NCI-H1436 treated with DMSO at 0.1 percent for 48 hours (cell line): ENCODE measurements around the gene UBE2D2.

Experiments used
- DNase-seq: peaks from one replicate; lab custom pipeline; 2025; lab: John Stamatoyannopoulos, UW

Gene UBE2D2

DNA sequence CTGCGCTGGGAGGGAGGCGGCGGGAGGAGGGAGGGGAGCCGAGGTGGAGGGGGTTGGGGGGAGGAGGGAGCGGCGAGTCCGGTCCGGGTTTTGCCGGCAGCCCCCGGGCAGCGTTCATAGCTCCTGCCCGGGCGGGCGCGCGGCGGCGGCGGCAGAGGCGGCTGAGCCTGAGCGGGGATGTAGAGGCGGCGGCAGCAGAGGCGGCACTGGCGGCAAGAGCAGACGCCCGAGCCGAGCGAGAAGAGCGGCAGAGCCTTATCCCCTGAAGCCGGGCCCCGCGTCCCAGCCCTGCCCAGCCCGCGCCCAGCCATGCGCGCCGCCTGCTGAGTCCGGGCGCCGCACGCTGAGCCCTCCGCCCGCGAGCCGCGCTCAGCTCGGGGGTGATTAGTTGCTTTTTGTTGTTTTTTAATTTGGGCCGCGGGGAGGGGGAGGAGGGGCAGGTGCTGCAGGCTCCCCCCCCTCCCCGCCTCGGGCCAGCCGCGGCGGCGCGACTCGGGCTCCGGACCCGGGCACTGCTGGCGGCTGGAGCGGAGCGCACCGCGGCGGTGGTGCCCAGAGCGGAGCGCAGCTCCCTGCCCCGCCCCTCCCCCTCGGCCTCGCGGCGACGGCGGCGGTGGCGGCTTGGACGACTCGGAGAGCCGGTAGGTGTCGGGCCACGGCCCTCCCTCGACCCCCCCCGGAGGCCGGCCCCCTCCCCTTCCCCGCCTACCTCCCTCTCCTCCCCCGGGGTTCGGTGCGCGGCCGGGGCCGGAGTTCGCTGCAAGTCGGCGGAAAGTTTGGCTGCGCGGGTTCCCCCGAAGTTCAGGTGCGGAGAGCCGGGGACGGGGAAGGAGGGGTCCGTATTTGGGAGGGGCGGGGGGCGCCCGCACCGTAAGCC, 87.3 kb downstream of the UBE2D2 start, which contains the start of gene CXXC5:
CXXC5 (plus strand) TSS at position 145 of the 877 bp plus-strand sequence. CDS start 32,175 bp downstream, outside the sequence.
- DNase-seq: peak; percentile 12

DNA sequence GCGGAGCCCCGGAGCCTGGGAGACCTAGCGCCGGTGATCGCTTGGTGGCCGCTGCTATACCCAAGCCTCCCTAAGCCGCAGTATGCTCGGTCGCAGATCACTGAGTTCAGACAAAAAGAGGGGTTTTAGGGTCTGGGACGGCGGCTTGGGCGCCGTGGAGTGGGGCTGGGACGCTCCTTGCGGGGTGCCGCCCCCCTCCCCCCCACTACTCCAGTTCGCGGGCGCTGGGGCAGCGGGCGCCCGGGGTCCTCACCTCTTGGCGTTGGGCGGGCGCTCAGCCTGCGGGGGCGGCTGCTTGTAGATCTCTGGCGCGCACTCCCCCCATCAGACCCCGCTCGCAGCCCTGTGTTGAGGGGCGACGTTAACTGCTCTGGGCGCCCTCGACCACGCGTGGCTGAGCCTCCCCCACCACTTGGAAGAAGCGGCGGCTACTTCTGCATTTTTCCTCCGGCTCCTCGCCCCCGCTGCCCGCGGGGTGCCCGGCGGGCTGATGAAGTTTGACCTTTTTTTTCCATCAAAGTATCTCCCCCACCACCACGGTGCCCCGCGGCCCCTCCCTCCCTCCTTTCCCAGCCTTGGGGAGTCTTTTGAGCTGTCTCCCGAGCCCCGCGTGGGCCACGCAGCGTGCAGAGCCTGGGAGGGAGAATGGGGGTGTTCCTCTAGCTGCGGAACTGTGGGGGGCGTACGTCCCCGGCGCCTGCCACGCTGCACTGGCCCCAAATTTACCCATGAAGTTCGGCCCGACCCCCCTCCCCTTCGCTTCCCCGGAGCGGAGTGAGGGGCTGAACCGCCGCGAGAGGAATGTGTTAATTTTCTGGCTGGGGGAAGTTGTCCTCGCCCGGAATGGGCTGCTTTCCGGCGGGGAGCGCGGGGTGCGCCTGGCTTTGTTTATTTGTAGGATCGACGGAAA, 88.2 kb downstream of the UBE2D2 start:
- DNase-seq: no peak

DNA sequence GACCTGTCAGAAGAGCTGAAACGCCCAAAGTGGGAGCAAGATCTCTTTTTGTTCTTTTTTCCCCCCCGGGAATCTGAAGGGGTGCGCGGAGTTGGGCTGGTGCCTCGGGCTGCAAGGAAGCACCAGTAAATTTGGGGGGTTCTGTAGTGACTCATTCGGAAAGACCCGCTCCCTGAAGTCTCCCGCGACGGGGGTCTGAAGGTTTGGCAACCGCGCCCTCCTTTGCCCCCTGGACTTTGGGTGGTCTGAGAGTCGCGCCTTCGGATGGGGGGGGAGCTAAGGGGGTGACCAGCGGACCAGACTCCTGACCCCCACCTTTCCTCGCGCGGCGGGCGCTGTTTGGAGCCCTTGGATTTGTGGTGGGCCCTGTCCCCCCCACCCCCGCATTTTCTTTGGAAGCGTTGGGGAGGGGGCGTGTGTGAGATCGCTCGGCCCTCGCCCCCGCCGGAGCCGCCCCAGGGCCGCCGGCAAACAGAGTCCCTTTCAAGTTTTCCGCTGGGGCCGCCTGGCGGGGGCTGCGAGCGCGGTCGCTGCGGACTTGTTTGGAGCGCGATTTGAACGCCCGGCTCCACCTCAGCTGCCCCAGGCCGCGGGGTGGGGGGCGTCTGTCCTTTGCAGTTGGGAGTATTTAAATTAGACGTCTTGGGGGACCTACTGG, 89.0 kb downstream of the UBE2D2 start:
- no peak for DNase-seq

DNA sequence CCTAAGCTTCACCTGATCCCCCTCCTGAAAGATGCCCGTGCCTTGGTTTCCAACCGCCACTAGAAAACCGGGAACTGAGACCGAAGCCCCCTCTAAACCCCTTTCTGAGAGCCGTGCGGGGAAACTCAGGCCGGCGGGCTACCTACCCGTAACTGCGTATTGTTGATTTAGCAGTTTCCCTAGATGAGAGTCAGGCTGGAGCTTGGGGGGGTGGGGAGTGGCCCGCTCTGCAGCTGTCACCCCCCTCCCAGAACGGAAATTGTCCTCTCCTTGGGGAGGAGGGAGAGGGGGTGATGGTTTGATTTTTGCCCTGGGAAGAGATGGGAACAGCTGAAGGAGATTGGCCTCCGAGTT, 89.5 kb downstream of the UBE2D2 start:
- no peak for DNase-seq

DNA sequence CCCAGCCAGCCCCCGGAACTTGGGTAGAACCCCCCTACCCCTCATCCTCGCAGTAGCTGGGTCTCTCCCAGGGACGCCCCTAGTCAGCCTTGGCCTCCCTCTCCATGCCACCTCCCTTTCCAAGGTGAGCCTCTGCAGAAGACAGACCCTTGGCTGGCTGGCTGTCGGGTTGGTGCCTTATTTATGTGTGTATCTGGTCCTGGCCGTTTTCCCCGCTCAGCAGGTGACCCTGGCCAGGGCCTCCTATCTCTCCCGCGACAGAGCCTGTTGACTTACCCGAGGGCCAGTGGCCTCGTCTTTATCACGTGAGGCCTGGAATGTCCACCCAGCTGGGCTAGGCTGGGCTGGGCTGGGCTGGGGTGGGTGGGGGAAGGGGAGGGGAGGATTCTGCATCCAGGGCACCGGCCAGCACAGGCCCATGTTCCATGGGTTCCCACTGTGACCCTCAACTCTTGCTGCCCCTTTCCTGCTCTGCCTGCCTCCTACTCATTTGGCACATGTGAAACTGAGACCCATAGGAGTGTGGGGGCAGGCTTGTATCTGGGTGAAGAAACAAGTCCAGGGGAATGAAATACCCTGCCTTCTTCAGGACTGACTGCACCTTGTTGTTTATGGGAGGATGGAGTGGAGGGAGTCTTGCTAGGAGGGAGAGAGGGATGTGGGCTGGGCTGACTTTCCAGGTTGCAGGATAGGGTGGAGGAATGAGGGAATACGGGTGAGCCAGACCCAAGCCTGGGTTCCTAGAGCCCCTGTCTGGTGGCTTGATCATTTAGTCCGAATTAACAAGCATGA, 90.1 kb downstream of the UBE2D2 start:
- no peak for DNase-seq

DNA sequence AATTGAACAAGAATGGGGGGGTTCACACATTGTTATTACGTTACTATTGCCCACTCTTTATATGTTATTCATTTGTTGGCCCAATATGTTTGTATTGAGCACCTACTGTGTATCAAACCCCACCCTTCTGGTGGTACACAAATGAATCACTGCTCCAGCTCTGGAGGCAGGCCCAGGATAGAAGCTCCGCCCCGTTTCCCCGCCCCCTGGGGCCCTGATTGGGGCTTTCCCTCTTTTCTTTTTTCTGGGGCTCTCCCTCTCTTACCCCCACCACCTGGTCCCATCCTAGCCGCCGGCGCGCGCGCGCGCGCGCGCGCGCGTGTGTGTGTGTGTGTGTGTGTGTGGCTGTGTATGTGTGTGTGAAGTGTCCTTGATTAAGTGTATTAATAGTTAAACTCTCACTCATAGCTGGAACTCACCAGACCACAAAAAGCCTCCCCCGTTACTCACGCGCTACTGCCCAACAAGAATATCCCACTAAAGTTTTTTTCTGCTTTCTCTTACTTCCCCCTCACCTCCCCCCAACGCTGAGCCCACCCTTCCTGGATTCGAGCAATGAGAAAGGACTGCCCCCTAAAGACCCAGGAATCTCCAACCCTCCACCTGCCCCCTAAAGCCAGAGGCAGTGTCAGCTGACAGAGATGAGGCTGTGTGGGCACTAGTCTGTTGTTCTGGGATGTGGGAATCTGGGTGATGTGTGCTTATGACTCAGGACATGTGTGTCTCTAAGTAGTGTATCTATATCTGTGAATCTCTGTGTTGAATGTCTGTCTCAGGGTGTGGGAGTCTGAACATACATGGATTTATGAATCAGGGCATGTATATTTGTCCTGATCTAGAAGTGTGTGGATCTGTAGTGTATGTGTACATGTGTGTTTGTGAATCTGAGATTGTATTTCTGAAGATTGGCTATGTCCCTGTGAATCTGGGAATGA, 91.0 kb downstream of the UBE2D2 start:
- peak; percentile 25 for DNase-seq

DNA sequence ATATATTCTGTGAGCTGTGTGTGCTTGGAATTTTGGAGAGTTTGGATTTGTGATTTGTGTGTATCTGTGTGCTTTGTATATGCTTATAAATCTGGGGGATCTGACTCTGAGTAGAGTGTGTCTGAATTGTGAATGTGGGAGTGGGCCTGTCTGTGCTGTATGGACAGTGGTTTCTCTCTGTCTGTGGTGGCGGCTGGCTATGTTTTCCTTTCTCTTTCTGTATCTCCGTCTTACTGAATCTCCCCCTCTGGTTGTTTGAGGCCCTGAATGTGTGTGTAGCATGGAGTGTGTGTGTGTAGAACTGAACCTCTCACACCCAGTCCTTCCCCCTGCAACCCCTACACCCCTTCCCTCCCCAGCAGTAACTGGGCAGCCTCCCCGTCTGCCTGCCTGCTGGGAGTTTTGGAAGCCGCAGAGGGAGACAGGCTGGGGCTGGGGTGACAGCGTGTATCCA, 91.7 kb downstream of the UBE2D2 start:
- no peak for DNase-seq

DNA sequence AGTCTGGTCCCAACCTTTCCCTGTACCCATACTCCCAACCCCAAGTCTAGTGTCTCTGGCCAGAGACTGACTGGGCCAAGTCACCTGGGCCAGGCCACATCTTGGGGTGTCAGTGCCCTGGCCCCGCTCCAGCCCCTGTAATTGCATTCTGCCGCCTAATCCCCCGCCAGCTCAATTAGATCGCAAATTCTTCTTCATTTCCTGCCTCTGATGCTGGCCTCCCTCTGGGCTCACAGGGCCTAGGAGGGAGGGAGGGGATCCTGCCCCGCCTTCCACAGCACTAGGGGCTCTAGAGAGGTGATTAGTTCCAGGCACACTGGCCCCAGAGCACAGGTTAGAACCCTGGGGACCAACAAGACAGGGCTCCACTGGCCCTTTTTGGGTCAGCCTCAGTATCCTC, 92.5 kb downstream of the UBE2D2 start:
- no peak for DNase-seq

DNA sequence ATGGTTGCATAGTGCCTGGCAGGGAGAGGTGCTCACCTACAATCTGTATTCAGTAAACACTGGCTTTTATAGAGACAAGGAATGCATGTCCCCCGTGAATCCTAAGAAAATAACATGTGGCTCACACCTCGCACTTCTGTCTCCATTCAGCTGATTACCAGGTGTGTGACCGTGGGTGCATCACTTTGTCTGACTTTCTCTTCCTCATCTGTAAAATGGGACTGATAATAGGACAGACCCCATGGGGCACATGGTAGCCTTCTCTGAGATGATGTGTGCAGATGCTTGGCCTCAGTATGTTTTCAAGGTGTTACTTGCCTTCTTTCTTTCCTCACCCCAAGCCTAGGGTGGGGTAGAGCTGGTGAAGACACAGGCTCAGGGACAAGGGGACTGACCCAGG, 93.3 kb downstream of the UBE2D2 start:
- no peak for DNase-seq

DNA sequence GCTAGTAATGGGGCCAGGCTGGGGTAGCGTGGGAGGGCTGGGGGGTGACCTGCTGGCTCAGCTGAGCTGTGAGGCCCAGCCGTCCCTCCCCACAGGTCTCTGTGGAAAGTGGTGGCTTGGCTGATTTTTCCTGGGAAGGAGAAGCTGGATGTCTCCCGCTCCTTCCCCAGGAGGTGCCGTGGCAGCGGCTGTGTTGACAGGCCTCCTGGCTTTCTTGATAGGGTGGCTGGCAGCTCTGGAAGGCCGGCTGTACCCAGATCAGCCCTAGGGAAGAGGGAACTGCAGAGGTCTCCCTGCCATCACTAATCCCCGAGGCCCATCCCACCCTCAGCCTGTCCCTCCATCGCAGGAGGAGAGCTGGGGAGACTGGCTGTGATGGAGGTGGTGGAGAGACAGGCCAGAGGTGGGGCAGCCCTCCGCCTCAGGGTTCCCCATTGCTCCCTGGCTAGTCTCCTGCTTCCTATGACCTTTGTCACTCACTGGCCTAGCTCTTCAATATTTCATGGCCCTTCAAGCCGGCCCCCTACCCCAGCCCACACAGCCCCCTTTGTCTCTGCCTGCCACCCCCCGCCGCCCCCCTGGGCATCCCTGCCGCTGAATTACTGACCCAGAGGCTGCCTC, 93.8 kb downstream of the UBE2D2 start:
- no peak for DNase-seq

DNA sequence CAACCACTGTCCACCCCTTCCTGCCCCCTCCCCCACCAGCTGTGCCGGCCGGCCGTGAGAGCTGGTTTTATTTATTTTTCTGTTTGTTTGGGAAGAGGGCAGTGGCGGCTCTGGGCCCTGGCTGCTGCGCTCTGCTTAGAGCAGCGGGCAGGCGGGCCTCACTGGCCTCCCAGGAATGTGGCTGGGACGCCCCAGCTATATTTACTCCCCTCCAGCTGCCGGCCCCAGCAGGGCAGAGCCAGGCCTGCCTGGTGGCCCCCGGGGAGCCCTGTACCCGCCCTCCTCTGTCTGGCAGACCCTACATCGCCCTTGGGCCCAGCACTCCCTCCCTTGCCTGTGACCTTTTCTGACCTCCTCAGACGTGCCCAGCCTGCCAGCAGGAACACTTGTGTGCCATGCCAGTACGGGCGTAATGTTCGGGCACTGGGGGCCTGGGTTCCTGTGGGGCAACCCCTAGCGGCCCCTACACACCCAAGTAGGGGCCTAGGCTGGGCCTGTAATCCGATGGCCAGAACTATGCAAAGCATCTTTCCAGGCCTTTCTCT, 94.7 kb downstream of the UBE2D2 start:
- no peak for DNase-seq

DNA sequence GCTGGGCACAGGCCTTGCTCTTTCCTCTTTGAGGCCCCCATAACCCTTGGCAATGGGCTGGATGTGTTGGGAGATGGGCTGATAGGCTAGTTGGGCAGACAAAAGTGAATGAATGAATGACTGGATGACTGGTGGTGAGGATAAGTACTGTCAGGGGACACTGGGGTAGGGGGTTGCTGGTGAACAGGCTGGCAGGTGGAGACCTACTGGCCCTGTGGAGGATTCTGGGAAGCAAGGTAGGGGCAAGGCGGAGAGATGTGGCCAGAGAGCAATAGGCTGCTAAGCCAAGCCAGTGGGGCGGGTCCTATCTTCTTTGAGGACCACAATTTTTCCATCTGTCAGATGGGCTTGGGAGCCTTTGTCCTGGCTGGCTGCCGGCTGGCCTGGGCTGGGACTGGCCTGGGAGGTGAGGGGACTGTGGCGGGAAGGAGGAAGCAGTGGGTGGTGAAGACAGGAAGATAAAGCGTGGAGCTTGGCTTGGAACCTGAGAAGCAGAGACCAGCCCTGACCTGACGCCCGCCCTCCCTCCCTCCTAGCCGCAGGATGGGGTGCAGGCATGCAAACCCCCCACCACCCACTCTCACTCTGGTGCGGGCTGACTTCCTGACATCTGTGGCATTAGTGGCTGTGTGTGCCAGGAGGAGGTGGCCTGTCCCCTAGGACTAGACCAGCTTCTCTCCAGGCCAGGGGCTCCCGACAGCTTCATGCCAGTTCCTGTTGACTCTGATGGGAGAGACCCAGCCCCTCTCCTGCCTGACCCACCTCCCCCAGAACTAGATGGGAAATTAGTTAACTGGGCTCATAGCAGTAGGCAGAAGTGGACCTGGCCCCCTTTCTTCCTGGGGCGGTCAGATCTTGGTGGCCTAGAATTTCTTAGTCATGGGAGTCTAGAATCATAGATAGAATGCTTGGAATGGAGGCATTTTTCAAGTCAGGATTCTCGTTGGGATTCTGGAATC, 96.5 kb downstream of the UBE2D2 start:
- DNase-seq: no peak

DNA sequence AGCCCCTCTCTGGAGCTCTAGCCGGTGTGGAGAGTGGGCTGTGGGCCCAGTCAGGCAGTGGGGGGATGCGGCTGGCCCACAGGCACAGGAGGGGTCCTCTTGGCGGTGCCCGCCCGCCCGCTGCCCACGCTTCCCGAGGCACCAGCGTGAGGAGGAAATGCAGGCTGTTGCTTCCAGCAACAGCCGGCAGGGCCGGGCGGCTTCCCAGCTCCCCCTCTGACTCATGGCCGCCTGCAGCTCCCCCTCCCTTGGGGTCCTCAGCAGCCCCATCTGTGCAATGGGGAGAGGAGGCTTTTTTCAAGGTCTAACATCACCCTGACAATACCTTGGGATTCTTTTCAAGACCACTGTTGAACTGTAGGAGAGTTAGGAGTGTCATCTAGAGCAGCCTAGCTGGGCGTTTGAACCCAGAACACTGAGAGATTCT, 97.4 kb downstream of the UBE2D2 start:
- no peak for DNase-seq

DNA sequence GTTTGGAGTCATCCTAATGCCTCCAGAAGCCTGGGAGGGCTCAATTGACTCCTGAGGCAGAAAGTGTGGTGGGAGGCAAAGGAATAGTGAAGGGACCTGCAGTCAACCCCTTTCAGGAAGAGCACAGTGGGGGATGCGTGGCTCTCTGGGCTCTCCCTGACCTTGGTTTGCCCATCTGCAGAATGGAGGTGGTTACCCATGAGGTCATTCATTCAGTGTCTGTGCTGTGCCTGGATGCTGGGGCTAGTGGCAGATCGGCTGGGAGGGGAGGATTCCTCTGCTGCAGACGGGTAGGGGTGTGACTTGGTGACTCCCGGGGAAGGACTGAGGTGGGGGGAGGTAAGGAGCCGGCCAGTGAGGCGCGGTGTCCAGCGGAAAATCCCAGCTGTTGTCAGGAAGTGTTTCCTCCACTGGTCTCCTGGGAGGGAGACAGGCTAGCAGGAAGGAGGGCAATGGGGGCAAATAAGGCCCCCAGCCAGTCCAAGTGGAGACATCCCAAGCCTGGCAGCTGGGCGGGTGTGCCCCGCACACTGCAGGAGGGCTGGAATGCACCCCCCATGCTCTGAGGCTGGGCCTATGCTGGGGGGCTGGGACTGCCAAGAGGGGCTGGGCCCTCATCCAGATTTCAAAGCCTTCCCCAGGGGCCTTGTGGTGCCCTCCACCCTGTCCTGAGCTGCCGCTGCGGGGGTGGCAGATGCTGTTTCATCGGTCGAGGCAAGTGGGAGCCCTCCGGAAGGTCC, 98.0 kb downstream of the UBE2D2 start:
- no peak for DNase-seq

DNA sequence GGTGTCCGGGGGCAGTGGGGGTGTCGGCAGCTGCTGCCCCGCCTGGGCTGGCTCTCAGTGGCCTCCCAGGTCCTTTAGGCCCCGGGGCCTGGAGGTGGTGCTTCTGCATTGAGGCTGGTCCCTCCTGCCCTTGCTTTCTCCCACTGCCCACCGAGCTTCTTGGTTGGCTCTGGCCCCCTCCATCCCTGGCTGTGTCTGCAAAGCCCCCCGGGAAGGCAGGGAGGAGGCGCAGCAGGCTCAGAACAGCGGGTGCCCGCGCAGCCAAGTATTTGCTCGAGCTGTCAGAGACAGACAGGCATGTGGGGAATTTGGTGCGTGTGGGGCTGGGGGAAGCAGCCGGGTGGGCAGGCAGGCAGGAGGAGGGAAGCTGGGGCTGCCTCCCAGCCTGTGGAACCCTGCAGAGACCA, 98.6 kb downstream of the UBE2D2 start:
- DNase-seq: no peak

DNA sequence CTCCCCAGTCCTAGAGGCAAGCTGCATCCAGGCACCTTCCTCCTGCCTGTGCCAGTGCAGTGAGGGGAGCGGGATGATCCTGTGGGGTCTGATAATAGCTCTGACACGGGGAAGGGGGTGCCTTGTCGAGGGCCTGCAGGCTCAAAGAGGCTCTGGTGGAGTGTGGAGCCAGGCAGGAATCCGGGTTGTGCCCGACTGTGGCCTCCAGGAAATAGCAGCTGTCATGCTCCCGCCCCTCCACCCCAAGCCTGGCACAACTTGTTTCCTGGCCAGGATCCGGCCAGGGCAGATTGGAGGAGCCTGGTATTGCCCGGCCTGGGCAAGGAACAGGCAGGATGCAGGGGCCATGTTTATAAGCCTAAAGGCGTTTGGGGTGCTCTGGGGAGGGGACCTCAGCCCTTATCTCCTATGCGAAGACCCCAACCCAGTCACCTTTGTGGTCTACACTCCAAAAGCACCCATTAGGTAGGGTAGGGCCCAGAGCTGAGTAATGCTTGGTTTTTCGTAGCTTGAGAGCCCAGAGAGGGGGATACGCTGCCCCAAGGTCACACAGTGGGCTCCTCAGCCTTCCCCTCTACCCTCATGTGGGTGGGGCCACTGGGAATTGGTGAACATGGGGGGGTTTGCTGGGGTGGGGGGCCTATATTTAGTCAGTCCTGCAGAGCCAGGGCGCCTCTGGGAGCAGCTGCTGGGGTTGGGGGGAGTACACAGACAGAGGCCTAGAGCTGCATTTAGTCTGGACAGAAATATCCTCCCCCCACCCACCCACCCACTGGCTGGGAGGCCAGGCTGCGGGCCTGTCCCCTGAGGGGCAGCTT, 99.2 kb downstream of the UBE2D2 start:
- no peak for DNase-seq
